NT2/D1 (cell line): ENCODE results near the gene MS4A12.

Experiments used
- YY1 ChIP-seq: IDR thresholded peaks from 2 replicates; pipeline ENCODE4 v1.6.1; 2011; ENCODE audit not compliant: insufficient read length, insufficient read depth
- ZNF274 ChIP-seq: IDR thresholded peaks from 2 replicates; pipeline ENCODE4 v1.6.1; 2011; ENCODE audit warnings: mild to moderate bottlenecking, low read depth, low read length

GRCh38 chr11:60498853-60499252 is 6.3 kb downstream of the MS4A12 start:
- no peak for TF ChIP-seq ZNF274
- no peak for TF ChIP-seq YY1
